GM23338 (cell line): ENCODE measurements around the gene STARD3. TPM values are rescaled to one million over a fixed set of nuclear protein-coding genes. Genes with fewer than 3 reads are reported as not detected.

Experiments
- ATAC-seq: fragments of 200-7000 bp; cut with Tn5 transposase; 3 replicates; pipeline ENCODE4 v1.9.1; 2020
- DNase-seq: peaks from one replicate; pipeline ENCODE4 v3.0.0-alpha.2; 2015; ENCODE audit warnings: low spot score
- H2AFZ ChIP-seq: fragments of 200-600 bp; sonication (generic); 2 replicates; pipeline ENCODE4 v1.8.0; 2016; ENCODE audit warnings: antibody characterized with exemption, mild to moderate bottlenecking, moderate library complexity
- H3F3A ChIP-seq: fragments of 200-600 bp; sonication (generic); replicated peaks from 2 replicates; pipeline ENCODE4 v1.8.0; 2017; ENCODE audit warnings: antibody characterized with exemption, mixed run types, low read depth
- H3K27ac ChIP-seq: fragments of 200-600 bp; sonication (generic); 2 replicates; pipeline ENCODE4 v1.6.1; 2016; ENCODE audit warnings: low read depth
- H3K27me3 ChIP-seq: fragments of 200-600 bp; sonication (generic); 2 replicates; pipeline ENCODE4 v1.8.0; 2016; ENCODE audit warnings: mild to moderate bottlenecking, mixed run types, moderate library complexity; ENCODE audit not compliant: insufficient read depth
- H3K36me3 ChIP-seq: fragments of 200-600 bp; sonication (generic); 2 replicates; pipeline ENCODE4 v1.8.0; 2016; ENCODE audit warnings: mild to moderate bottlenecking; ENCODE audit not compliant: insufficient read depth
- H3K4me1 ChIP-seq: fragments of 200-600 bp; sonication (generic); 2 replicates; pipeline ENCODE4 v1.8.0; 2016; ENCODE audit warnings: mild to moderate bottlenecking, moderate library complexity; ENCODE audit not compliant: insufficient read depth
- H3K4me2 ChIP-seq: fragments of 200-600 bp; sonication (generic); 2 replicates; pipeline ENCODE4 v1.7.1; 2017; ENCODE audit warnings: mixed run types
- H3K4me3 ChIP-seq: fragments of 200-600 bp; sonication (generic); 2 replicates; pipeline ENCODE4 v1.6.1; 2016; ENCODE audit warnings: mixed run types
- H3K79me2 ChIP-seq: fragments of 200-600 bp; sonication (generic); replicated peaks from 2 replicates; pipeline ENCODE4 v1.8.0; 2017; ENCODE audit warnings: mild to moderate bottlenecking; ENCODE audit not compliant: insufficient read depth
- H3K9me2 ChIP-seq: fragments of 200-600 bp; sonication (generic); 2 replicates; pipeline ENCODE4 v1.8.0; 2017; ENCODE audit not compliant: insufficient read depth
- H4K20me1 ChIP-seq: fragments of 200-600 bp; sonication (generic); replicated peaks from 2 replicates; pipeline ENCODE4 v1.8.0; 2017; ENCODE audit warnings: mild to moderate bottlenecking; ENCODE audit not compliant: insufficient read depth
- H3K27ac Mint-ChIP-seq: 2 replicates; pipeline ENCODE4 v1.8.0; 2020; ENCODE audit warnings: inconsistent platforms, mild to moderate bottlenecking, moderate library complexity, mixed read lengths
- H3K27me3 Mint-ChIP-seq: 3 replicates; pipeline ENCODE4 v1.8.0; 2022; ENCODE audit warnings: low read depth, mild to moderate bottlenecking, moderate library complexity, mixed read lengths, inconsistent platforms; ENCODE audit not compliant: insufficient read depth, poor library complexity
- H3K36me3 Mint-ChIP-seq: 3 replicates; pipeline ENCODE4 v1.8.0; 2021; ENCODE audit warnings: low read depth, mild to moderate bottlenecking, inconsistent platforms, moderate library complexity, mixed read lengths
- H3K4me1 Mint-ChIP-seq: 3 replicates; pipeline ENCODE4 v1.8.0; 2020; ENCODE audit warnings: mild to moderate bottlenecking, inconsistent platforms, mixed read lengths
- H3K4me3 Mint-ChIP-seq: 3 replicates; pipeline ENCODE4 v1.8.0; 2021; ENCODE audit warnings: moderate library complexity, mild to moderate bottlenecking, inconsistent platforms, mixed read lengths
- H3K9me3 Mint-ChIP-seq: 3 replicates; pipeline ENCODE4 v1.8.0; 2020; ENCODE audit warnings: moderate library complexity, mild to moderate bottlenecking, inconsistent platforms, mixed read lengths
- CREB1 ChIP-seq: fragments of 250-450 bp; sonication (Bioruptor Pico); IDR thresholded peaks from 2 replicates; pipeline ENCODE4 v1.5.0; 2020; ENCODE audit warnings: low read depth, mild to moderate bottlenecking, moderate library complexity
- CTCF ChIP-seq, 2 experiments: fragments of 200-600 bp in 1 of 2; sonication (generic) in 1 of 2; conservative IDR thresholded peaks; 2 replicates each; pipeline versions ENCODE4 v1.5.1 to v1.6.1; 2016 to 2017; ENCODE audit warnings: antibody characterized with exemption in 2 of 2, low read depth in 2 of 2, mild to moderate bottlenecking in 2 of 2, moderate library complexity in 1 of 2
- ETS1 ChIP-seq: IDR thresholded peaks from 2 replicates; pipeline ENCODE4 v1.6.1; 2016; ENCODE audit warnings: antibody characterized with exemption
- EZH2 ChIP-seq: fragments of 200-600 bp; sonication (generic); IDR thresholded peaks from one replicate; pipeline ENCODE4 v1.8.0; 2017; ENCODE audit warnings: antibody characterized with exemption, mild to moderate bottlenecking, low read depth; ENCODE audit not compliant: unreplicated experiment
- EZH2phosphoT487 ChIP-seq: fragments of 200-600 bp; sonication (generic); IDR thresholded peaks from one replicate; pipeline ENCODE4 v1.8.1; 2018; ENCODE audit warnings: antibody characterized with exemption; ENCODE audit not compliant: unreplicated experiment
- JUNB ChIP-seq: IDR thresholded peaks from one replicate; pipeline ENCODE4 v1.6.1; 2016; ENCODE audit warnings: antibody characterized with exemption; ENCODE audit not compliant: unreplicated experiment
- NANOG ChIP-seq: IDR thresholded peaks from 2 replicates; pipeline ENCODE4 v1.6.1; 2016; ENCODE audit warnings: antibody characterized with exemption, borderline replicate concordance
- POLR2AphosphoS5 ChIP-seq: IDR thresholded peaks from 2 replicates; pipeline ENCODE4 v1.6.1; 2016; ENCODE audit warnings: antibody characterized with exemption, low read depth
- STAT1 ChIP-seq: IDR thresholded peaks from one replicate; pipeline ENCODE4 v1.6.1; 2016; ENCODE audit warnings: antibody characterized with exemption; ENCODE audit not compliant: unreplicated experiment
- ZNF114 ChIP-seq: fragments of 250-450 bp; sonication (Bioruptor Pico); IDR thresholded peaks from 2 replicates; pipeline ENCODE4 v1.5.0; 2020; ENCODE audit warnings: mild to moderate bottlenecking, moderate library complexity
- ZNF331 ChIP-seq: fragments of 250-450 bp; sonication (Bioruptor Pico); IDR thresholded peaks from 2 replicates; pipeline ENCODE4 v1.5.0; 2020; ENCODE audit warnings: low read depth, mild to moderate bottlenecking, moderate library complexity
- polyA plus RNA-seq: library from polyadenylated mRNA; unstranded; fragments of >200 nt; fragmentation: Nextera tagmentation; extraction: Ambion mirVana; gene quantifications from 2 replicates; pipeline ENCODE4 v1.2.1, GENCODE V29; 2016
- total RNA-seq: library from RNA; depleted of rRNA; stranded (reverse); fragments of >200 nt; shearing (Covaris generic); gene quantifications from 2 replicates; pipeline ENCODE4 v1.2.3, GENCODE V29; 2014
- TF ChIP-seq, protein P1 (sequence below): fragments of 250-450 bp; sonication (Bioruptor Pico); IDR thresholded peaks from 2 replicates; pipeline ENCODE4 v1.5.0; 2020; ENCODE audit warnings: mild to moderate bottlenecking, moderate library complexity
- TF ChIP-seq, protein P2 (sequence below): IDR thresholded peaks from one replicate; pipeline ENCODE4 v1.6.1; 2018; ENCODE audit warnings: antibody characterized with exemption; ENCODE audit not compliant: unreplicated experiment

STARD3 gene
- total and polyA plus RNA-seq, 2 experiments from 2014 or later, result 26.4 to 53.3 TPM

- H3K4me2 ChIP-seq, result no peak overlapping the region
- no peak overlapping the region for H3K4me3 ChIP-seq
- DNase-seq (no peak), ATAC-seq (no peak)
- H3K36me3 ChIP-seq, result no peaks in the 10 kb centered on the region
- H2AFZ ChIP-seq, result no peak overlapping the region
- Mint-ChIP-seq H3K4me3 (no peak overlapping the region), H3K27ac (no peak overlapping the region), H3K27me3 (peaks cover 27% of the 10 kb centered on the region), H3K36me3 (peaks cover 16% of the 10 kb centered on the region), H3K4me1 (peaks cover 26% of the 10 kb centered on the region), H3K9me3 (no peaks in the 10 kb centered on the region)
- H4K20me1 ChIP-seq, result no peaks in the 10 kb centered on the region
- no peaks in the 10 kb centered on the region for H3K9me2 ChIP-seq
- no peaks in the 10 kb centered on the region for H3F3A ChIP-seq
- no peak overlapping the region for H3K27ac ChIP-seq
- H3K4me1 ChIP-seq, result 0 out of 2 replicates have a peak, but pooled peaks cover 5% of the 10 kb centered on the region
- TF ChIP-seq EZH2phosphoT487 (no peak), CTCF (conservative IDR thresholded peaks at IDR 0.05; ENCODE audit: low read depth in 2 of 2) (no peak), ZNF331 (no peak), ZNF114 (no peak), POLR2AphosphoS5 (no peak), EZH2 (no peak), STAT1 (no peak), NANOG (no peak), JUNB (no peak), ETS1 (no peak), CREB1 (CRISPR knock-in tag) (no peak)
- TF ChIP-seq, protein P1, sequence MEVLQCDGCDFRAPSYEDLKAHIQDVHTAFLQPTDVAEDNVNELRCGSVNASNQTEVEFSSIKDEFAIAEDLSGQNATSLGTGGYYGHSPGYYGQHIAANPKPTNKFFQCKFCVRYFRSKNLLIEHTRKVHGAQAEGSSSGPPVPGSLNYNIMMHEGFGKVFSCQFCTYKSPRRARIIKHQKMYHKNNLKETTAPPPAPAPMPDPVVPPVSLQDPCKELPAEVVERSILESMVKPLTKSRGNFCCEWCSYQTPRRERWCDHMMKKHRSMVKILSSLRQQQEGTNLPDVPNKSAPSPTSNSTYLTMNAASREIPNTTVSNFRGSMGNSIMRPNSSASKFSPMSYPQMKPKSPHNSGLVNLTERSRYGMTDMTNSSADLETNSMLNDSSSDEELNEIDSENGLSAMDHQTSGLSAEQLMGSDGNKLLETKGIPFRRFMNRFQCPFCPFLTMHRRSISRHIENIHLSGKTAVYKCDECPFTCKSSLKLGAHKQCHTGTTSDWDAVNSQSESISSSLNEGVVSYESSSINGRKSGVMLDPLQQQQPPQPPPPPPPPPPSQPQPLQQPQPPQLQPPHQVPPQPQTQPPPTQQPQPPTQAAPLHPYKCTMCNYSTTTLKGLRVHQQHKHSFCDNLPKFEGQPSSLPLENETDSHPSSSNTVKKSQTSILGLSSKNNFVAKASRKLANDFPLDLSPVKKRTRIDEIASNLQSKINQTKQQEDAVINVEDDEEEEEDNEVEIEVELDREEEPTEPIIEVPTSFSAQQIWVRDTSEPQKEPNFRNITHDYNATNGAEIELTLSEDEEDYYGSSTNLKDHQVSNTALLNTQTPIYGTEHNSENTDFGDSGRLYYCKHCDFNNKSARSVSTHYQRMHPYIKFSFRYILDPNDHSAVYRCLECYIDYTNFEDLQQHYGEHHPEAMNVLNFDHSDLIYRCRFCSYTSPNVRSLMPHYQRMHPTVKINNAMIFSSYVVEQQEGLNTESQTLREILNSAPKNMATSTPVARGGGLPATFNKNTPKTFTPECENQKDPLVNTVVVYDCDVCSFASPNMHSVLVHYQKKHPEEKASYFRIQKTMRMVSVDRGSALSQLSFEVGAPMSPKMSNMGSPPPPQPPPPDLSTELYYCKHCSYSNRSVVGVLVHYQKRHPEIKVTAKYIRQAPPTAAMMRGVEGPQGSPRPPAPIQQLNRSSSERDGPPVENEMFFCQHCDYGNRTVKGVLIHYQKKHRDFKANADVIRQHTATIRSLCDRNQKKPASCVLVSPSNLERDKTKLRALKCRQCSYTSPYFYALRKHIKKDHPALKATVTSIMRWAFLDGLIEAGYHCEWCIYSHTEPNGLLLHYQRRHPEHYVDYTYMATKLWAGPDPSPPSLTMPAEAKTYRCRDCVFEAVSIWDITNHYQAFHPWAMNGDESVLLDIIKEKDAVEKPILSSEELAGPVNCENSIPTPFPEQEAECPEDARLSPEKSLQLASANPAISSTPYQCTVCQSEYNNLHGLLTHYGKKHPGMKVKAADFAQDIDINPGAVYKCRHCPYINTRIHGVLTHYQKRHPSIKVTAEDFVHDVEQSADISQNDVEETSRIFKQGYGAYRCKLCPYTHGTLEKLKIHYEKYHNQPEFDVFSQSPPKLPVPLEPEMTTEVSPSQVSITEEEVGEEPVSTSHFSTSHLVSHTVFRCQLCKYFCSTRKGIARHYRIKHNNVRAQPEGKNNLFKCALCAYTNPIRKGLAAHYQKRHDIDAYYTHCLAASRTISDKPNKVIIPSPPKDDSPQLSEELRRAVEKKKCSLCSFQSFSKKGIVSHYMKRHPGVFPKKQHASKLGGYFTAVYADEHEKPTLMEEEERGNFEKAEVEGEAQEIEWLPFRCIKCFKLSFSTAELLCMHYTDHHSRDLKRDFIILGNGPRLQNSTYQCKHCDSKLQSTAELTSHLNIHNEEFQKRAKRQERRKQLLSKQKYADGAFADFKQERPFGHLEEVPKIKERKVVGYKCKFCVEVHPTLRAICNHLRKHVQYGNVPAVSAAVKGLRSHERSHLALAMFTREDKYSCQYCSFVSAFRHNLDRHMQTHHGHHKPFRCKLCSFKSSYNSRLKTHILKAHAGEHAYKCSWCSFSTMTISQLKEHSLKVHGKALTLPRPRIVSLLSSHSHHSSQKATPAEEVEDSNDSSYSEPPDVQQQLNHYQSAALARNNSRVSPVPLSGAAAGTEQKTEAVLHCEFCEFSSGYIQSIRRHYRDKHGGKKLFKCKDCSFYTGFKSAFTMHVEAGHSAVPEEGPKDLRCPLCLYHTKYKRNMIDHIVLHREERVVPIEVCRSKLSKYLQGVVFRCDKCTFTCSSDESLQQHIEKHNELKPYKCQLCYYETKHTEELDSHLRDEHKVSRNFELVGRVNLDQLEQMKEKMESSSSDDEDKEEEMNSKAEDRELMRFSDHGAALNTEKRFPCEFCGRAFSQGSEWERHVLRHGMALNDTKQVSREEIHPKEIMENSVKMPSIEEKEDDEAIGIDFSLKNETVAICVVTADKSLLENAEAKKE (CRISPR knock-in tag), result no peak
- TF ChIP-seq, protein P2, sequence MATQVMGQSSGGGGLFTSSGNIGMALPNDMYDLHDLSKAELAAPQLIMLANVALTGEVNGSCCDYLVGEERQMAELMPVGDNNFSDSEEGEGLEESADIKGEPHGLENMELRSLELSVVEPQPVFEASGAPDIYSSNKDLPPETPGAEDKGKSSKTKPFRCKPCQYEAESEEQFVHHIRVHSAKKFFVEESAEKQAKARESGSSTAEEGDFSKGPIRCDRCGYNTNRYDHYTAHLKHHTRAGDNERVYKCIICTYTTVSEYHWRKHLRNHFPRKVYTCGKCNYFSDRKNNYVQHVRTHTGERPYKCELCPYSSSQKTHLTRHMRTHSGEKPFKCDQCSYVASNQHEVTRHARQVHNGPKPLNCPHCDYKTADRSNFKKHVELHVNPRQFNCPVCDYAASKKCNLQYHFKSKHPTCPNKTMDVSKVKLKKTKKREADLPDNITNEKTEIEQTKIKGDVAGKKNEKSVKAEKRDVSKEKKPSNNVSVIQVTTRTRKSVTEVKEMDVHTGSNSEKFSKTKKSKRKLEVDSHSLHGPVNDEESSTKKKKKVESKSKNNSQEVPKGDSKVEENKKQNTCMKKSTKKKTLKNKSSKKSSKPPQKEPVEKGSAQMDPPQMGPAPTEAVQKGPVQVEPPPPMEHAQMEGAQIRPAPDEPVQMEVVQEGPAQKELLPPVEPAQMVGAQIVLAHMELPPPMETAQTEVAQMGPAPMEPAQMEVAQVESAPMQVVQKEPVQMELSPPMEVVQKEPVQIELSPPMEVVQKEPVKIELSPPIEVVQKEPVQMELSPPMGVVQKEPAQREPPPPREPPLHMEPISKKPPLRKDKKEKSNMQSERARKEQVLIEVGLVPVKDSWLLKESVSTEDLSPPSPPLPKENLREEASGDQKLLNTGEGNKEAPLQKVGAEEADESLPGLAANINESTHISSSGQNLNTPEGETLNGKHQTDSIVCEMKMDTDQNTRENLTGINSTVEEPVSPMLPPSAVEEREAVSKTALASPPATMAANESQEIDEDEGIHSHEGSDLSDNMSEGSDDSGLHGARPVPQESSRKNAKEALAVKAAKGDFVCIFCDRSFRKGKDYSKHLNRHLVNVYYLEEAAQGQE, result no peak
- no peaks in the 10 kb centered on the region for H3K27me3 ChIP-seq
- no peaks in the 10 kb centered on the region for H3K79me2 ChIP-seq
These were observed 40.1 kb downstream of the STARD3 start for GRCh38 chr17:39677072-39677471.
